Subcutaneous adipose tissue (tissue), 4 donors: ENCODE measurements around the gene TMED8. TPM values are rescaled to one million over a fixed set of nuclear protein-coding genes. Genes with fewer than 3 reads are reported as not detected.

Experiments used
- total RNA-seq, 4 donors: library from RNA; depleted of rRNA; stranded (reverse); fragments of >200 nt; gene quantifications; one replicate each; pipeline ENCODE4 v1.1.0, GENCODE V29; 2016
- TF ChIP-seq, protein P1 (sequence below): fragments of 450-650 bp; IDR thresholded peaks from one replicate; pipeline ENCODE4 v1.5.1; 2016; ENCODE audit warnings: low read depth, mild to moderate bottlenecking, control low read depth, antibody characterized with exemption, moderate library complexity

Gene TMED8
- total RNA-seq, 4 donors from 2014 or later: 9.2 to 14.3 (median 11.6) TPM

DNA sequence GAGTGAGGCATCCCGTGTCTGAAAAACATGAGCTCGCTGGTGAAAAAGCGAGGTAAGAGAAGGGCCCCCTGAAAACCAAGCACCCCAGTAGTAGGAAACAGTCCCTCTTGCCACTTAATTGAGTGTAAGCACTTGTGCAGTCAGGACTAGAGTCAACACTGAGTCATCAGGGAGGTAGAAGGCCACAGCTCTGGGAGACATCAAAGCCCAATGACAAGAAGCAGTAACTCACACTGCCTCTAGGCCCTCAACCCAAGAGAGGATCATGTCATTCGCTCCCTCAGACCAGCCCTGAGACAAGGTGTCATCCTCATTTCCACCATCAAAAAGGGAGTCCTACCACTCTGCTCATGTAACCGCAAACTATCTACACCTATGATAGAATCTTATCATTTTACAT is 74.0 kb downstream of the TMED8 start:
- TF ChIP-seq, protein P1, sequence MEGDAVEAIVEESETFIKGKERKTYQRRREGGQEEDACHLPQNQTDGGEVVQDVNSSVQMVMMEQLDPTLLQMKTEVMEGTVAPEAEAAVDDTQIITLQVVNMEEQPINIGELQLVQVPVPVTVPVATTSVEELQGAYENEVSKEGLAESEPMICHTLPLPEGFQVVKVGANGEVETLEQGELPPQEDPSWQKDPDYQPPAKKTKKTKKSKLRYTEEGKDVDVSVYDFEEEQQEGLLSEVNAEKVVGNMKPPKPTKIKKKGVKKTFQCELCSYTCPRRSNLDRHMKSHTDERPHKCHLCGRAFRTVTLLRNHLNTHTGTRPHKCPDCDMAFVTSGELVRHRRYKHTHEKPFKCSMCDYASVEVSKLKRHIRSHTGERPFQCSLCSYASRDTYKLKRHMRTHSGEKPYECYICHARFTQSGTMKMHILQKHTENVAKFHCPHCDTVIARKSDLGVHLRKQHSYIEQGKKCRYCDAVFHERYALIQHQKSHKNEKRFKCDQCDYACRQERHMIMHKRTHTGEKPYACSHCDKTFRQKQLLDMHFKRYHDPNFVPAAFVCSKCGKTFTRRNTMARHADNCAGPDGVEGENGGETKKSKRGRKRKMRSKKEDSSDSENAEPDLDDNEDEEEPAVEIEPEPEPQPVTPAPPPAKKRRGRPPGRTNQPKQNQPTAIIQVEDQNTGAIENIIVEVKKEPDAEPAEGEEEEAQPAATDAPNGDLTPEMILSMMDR: no peak

DNA sequence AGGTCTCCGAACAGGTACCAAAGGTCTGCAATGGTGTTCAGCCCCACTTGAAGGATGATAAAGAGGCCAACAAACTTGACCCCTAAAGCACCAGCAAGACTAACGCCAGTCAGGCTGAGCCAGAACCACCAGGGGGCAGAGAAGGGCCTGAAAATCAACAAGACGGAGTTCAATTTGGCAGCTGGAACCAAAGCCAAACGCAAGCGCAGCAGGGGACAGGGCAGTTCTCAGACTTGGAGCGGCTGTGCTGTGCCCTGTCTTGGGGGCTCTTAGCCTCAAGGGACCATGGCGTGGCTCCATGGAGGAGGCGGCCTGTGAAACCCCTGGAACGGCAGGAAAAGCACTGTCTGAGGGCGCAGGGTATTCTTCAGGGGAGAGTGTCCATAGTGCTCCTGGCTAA is 75.8 kb downstream of the TMED8 start:
- TF ChIP-seq, protein P1: no peak

DNA sequence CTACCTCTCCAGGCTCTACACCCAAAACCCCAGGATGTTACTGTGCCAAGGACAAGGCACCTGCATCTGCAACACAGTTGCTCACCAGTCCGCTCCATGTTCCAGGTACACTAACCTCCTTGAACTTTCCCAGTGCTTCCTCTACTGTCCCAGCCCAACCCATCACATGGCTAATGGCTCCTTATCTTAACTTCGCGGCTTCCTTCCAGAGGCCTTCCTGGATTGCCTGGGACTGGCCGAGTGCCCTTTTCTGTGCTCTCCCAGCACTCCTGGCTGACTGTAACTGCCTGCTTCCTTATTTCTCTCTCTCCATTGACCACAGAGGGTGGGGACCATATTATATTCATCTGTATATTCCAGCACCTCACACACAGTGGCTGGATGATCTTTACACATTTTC is 77.1 kb downstream of the TMED8 start:
- TF ChIP-seq, protein P1: no peak

DNA sequence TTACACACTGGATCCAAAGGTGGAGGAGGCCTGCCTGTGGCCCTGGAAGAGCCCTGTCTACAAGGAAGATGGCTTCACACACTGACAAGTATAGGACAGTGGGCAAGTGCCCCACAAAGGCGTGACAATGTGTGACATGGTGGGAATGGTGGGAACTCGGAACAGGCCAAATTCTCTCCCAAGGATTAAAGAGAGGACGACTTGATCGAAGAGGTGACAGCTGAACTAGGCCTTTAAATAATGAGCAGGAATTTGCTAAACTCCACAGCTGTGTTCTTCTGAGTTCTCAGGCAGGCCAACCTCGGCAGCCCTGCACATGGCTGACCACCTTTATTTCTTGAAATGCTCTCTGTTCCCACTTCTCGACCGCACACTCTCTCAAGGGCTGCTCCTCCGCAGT is 80.0 kb downstream of the TMED8 start:
- TF ChIP-seq, protein P1: no peak

DNA sequence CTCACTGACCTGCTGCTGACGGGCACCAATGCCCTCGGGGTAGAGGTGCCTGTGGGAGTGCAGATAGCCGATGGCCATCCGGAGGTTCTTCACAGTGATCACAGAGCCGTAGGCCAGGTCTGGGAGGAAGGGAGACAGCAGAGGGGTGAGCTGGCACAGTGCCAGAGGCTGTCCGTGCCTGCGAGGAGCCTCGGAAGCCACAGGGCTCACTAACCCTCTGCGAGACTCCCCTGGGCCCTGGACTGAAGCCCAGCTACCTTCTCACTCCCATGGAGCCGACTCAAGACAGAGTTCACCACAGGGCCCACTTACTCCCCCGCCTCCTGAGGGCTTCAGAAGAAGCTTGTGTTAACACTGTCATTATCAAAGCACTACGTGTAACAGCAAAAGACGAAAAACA is 80.7 kb downstream of the TMED8 start:
- TF ChIP-seq, protein P1: no peak

DNA sequence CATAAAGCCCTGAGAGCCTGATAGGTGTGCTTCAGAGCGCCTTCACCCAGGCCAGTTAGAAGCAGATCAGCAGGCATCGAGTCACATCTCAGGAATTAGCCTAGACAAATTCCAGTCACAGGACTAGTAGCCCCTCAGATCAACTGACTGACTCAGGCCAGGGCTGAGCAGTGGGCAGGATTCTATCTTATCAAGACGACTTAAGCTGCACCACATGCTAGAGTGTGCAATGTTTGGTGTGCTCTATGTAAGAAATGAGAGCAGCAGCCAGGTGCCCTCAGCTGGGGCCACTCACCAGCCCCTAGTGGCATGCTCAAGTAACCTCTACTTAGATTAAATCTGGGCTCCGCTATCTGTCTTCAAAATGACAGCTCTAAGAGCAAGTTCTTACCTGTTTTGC is 86.2 kb downstream of the TMED8 start:
- TF ChIP-seq, protein P1: no peak

DNA sequence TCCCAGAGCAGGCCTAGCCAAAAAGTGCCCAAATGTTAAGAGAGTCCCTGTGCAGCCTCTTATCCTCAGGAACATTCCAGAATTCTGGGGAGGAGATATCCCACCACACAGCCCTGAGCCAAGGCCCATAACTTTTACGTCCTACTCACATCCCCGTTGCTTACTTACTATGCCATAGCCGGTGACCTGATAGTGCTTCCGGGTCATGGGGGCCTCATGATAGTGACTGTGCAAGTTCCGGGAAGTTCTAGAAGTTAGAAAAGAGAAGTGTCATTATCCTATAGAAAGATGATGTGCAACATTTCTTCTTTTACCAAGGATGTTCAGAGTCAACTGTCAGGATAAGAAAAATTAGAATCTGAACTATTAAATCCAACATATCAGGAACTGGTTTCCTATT is 90.3 kb downstream of the TMED8 start:
- TF ChIP-seq, protein P1: no peak

Other genes starting within 250 kb of the TMED8 start
- not detected for gene ZDHHC22, start 235.3 kb downstream of the TMED8 start, total RNA-seq
- gene TMEM63C, start 195.3 kb downstream of the TMED8 start, total RNA-seq: under 1 TPM in 1 of 4 donors, not detected in 3; 0.17 TPM
- not detected for gene NGB, start 105.9 kb downstream of the TMED8 start, total RNA-seq
- gene POMT2, start 56.2 kb downstream of the TMED8 start, total RNA-seq: 10 to 100 TPM in 3 of 4 donors, 1 to 10 TPM in 1; 6.2 to 33.0 (median 13.9) TPM
- gene GSTZ1, start 56.1 kb downstream of the TMED8 start, total RNA-seq: 10 to 100 TPM in 3 of 4 donors, 1 to 10 TPM in 1; 6.5 to 52.4 (median 24.3) TPM
- gene SAMD15, start 285 bp upstream of the TMED8 start, total RNA-seq: 1 to 10 TPM in 1 of 4 donors, under 1 TPM in 2, not detected in 1; 0.51 to 1.7 (median 0.88) TPM
- gene NOXRED1, start 46.4 kb upstream of the TMED8 start, total RNA-seq: under 1 TPM in 2 of 4 donors, not detected in 2; 0.22 to 0.51 TPM
- 10 to 100 TPM; 18.1 to 27.1 (median 24.3) TPM for gene VIPAS39, start 80.5 kb upstream of the TMED8 start, total RNA-seq
- 100 to 1,000 TPM in 1 of 4 donors, 10 to 100 TPM in 3; 78.7 to 114 (median 84.9) TPM for gene AHSA1, start 81.0 kb upstream of the TMED8 start, total RNA-seq
- gene ISM2, start 121.7 kb upstream of the TMED8 start, total RNA-seq: under 1 TPM in 1 of 4 donors, not detected in 3; 0.16 TPM
- gene SPTLC2, start 239.5 kb upstream of the TMED8 start, total RNA-seq: 10 to 100 TPM; 48.1 to 61.8 (median 56.3) TPM